ENCODE measurements around the gene FAM117B. TPM values are rescaled to one million over a fixed set of nuclear protein-coding genes. Genes with fewer than 3 reads are reported as not detected.

The FAM117B gene
- total RNA-seq, 2 experiments from 2014 or later, result 23.4 to 25.0 TPM

DNA sequence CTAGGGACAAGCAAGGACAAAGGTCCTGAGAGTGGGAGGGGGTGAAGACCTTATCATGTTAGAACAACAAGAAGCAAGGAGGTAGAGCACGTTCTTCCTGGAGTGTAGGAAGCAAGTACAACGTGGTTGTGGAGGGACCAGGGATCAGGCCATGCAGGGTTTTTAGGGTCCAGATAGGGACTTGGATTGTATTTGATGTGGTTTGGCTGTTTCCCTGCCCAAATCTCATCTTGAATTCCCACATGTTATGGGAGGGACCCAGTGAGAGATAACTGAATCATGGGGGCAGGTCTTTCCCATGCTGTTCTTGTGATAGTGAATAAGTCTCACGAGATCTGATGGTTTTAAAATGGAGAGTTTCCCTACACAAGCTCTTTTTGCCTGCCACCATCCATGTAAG, 183.6 kb downstream of the FAM117B start:
- no peak for DNase-seq
- Mint-ChIP-seq H3K9me3 (peaks cover 6% of the 10 kb centered on the region), H3K27ac (no peak overlapping the region), H3K4me3 (no peak overlapping the region), H3K27me3 (no peaks in the 10 kb centered on the region), H3K4me1 (peaks cover 4% of the 10 kb centered on the region), H3K36me3 (peaks cover 9% of the 10 kb centered on the region)

Other genes with a start within 250 kb of the FAM117B start
- 1 to 10 TPM; 7.5 to 8.0 TPM for gene ICA1L, start 236.8 kb downstream of the FAM117B start, total RNA-seq